ENCODE measurements around the gene PPP4R1.

- no peak for TF ChIP-seq CTCF (IDR thresholded peaks at IDR 0.05)
- no peak for TF ChIP-seq POLR2A (IDR thresholded peaks at IDR 0.05)
Observed at GRCh38 chr18:9507565-9508088, 106.7 kb downstream of the PPP4R1 start.
